ENCODE results near the gene CD59.
A peak's percentile ranks its signal among the peaks of the same experiment; 100 is the strongest.

The CD59 gene

GRCh38 chr11:33742249-33742851, 6.1 kb upstream of the CD59 start:
- DNase-seq: peak; percentile 48
- Histone ChIP-seq H3F3A (ENCODE audit: insufficient read depth, low read length) (0 out of 2 replicates have a peak, but pooled peaks cover 7% of the 10 kb centered on the region), H4K20me1 (ENCODE audit: insufficient read depth, low read length) (no peaks in the 10 kb centered on the region), H3K9me2 (replicated peaks; ENCODE audit: insufficient read depth, low read length) (no peaks in the 10 kb centered on the region), H3K36me3 (replicated peaks; ENCODE audit: insufficient read depth, low read length) (peaks cover 5% of the 10 kb centered on the region; the same call in 1 of the 2 replicates), H3K79me2 (ENCODE audit: low read length) (no peaks in the 10 kb centered on the region), H3K4me2 (ENCODE audit: low read depth, low read length) (no peak overlapping the region), H2AFZ (ENCODE audit: low read length) (no peak overlapping the region), H3K9me3 (replicated peaks; ENCODE audit: insufficient read depth, low read length) (no peaks in the 10 kb centered on the region), H3K27ac (ENCODE audit: low read length) (no peak overlapping the region), H3K27me3 (replicated peaks; ENCODE audit: insufficient read depth, low read length) (no peaks in the 10 kb centered on the region), H3K4me1 (ENCODE audit: low read length) (0 out of 2 replicates have a peak, but pooled peaks cover 3% of the 10 kb centered on the region), H3K4me3 (ENCODE audit: low read length) (no peak overlapping the region), H3K9ac (ENCODE audit: low read length) (no peak overlapping the region)
- TF ChIP-seq CTCF (IDR thresholded peaks at IDR 0.05; ENCODE audit: low read length) (peak; percentile 45), EZH2phosphoT487 (IDR thresholded peaks at IDR 0.05; ENCODE audit: low read length) (no peak)

DNA sequence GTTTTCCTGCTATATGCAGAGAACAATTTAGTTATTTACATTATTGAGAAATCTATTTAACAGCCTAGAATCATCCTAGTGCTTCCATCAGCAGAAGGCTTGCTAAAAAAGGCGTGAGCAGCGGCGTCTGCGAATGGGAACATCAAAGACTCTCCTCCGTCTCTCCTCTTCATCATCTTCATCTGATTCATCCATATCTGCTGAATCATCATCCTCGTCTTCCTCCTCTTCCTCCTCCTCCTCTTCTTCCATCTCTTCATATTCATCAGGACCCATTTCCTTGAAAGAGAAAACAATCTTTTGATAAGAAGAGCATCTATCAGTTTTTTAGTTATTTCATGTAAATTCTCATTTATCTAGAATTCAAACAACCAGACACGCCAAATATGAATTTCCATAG, 5.6 kb upstream of the CD59 start:
- DNase-seq: no peak
- Histone ChIP-seq H3K9me3 (replicated peaks; ENCODE audit: insufficient read depth, low read length) (no peaks in the 10 kb centered on the region), H3K9me2 (replicated peaks; ENCODE audit: insufficient read depth, low read length) (no peaks in the 10 kb centered on the region), H4K20me1 (ENCODE audit: insufficient read depth, low read length) (no peaks in the 10 kb centered on the region), H3K27ac (ENCODE audit: low read length) (no peak overlapping the region), H2AFZ (ENCODE audit: low read length) (no peak overlapping the region), H3F3A (ENCODE audit: insufficient read depth, low read length) (peaks cover 10% of the 10 kb centered on the region; the same call in 1 of the 2 replicates), H3K4me2 (ENCODE audit: low read depth, low read length) (no peak overlapping the region), H3K4me1 (ENCODE audit: low read length) (0 out of 2 replicates have a peak, but pooled peaks cover 5% of the 10 kb centered on the region), H3K4me3 (ENCODE audit: low read length) (no peak overlapping the region), H3K27me3 (replicated peaks; ENCODE audit: insufficient read depth, low read length) (no peaks in the 10 kb centered on the region), H3K9ac (ENCODE audit: low read length) (no peak overlapping the region), H3K79me2 (ENCODE audit: low read length) (no peaks in the 10 kb centered on the region), H3K36me3 (replicated peaks; ENCODE audit: insufficient read depth, low read length) (peaks cover 5% of the 10 kb centered on the region; the same call in 1 of the 2 replicates)
- TF ChIP-seq EZH2phosphoT487 (IDR thresholded peaks at IDR 0.05; ENCODE audit: low read length) (no peak), EZH2 (optimal IDR thresholded peaks at IDR 0.05; ENCODE audit: low read depth, low read length) (no peak), CTCF (IDR thresholded peaks at IDR 0.05; ENCODE audit: low read length) (no peak)

GRCh38 chr11:33737362-33737821, 1.2 kb upstream of the CD59 start:
- no peak overlapping the region for H3K27ac ChIP-seq (ENCODE audit: low read length)
- H3K9ac ChIP-seq (ENCODE audit: low read length): no peak overlapping the region

More at GRCh38 chr11:33737362-33737821, 1.2 kb upstream of the CD59 start:
- Histone ChIP-seq H3K4me3 (ENCODE audit: low read length) (no peak overlapping the region), H3K9me3 (replicated peaks; ENCODE audit: insufficient read depth, low read length) (no peaks in the 10 kb centered on the region), H2AFZ (ENCODE audit: low read length) (no peak overlapping the region), H3K36me3 (replicated peaks; ENCODE audit: insufficient read depth, low read length) (peaks cover 8% of the 10 kb centered on the region; the same call in 1 of the 2 replicates), H3K4me2 (ENCODE audit: low read depth, low read length) (no peak overlapping the region), H3F3A (ENCODE audit: insufficient read depth, low read length) (peaks cover 24% of the 10 kb centered on the region), H3K27me3 (replicated peaks; ENCODE audit: insufficient read depth, low read length) (no peaks in the 10 kb centered on the region), H4K20me1 (ENCODE audit: insufficient read depth, low read length) (0 out of 2 replicates have a peak, but pooled peaks cover 6% of the 10 kb centered on the region), H3K4me1 (ENCODE audit: low read length) (peaks cover 19% of the 10 kb centered on the region), H3K79me2 (ENCODE audit: low read length) (peaks cover 30% of the 10 kb centered on the region), H3K9me2 (replicated peaks; ENCODE audit: insufficient read depth, low read length) (no peaks in the 10 kb centered on the region)
- no peak for TF ChIP-seq EZH2 (optimal IDR thresholded peaks at IDR 0.05; ENCODE audit: low read depth, low read length)
- no peak for TF ChIP-seq CTCF (IDR thresholded peaks at IDR 0.05; ENCODE audit: low read length)
- TF ChIP-seq EZH2phosphoT487 (IDR thresholded peaks at IDR 0.05; ENCODE audit: low read length): no peak
- DNase-seq: no peak
